ENCODE measurements around the gene CRKL. TPM values are rescaled to one million over a fixed set of nuclear protein-coding genes. Genes with fewer than 3 reads are reported as not detected.
A peak's percentile ranks its signal among the peaks of the same experiment; 100 is the strongest.
"Not testable (repeated sequence)": the region's sequence is repeated elsewhere in the genome, so short reads cannot be mapped to it uniquely, and the experiment has no call there.

CRKL gene
- total and polyA plus RNA-seq, 2 experiments from 2014 or later: 26.7 to 42.5 TPM

GRCh38 chr22:20899827-20900423 is 17.3 kb upstream of the CRKL start:
- Histone ChIP-seq H3K9me2 (ENCODE audit: insufficient read depth) (no peaks in the 10 kb centered on the region), H2AFZ (no peak overlapping the region), H3K36me3 (ENCODE audit: low read depth) (no peaks in the 10 kb centered on the region), H3K4me1 (ENCODE audit: insufficient read depth) (peaks cover 9% of the 10 kb centered on the region), H3K9me3 (ENCODE audit: low read depth) (no peaks in the 10 kb centered on the region), H3K9ac (no peak overlapping the region), H3K4me2 (ENCODE audit: unreplicated experiment) (no peak overlapping the region), H3K27ac (no peak overlapping the region), H3K27me3 (replicated peaks; ENCODE audit: insufficient read depth) (no peaks in the 10 kb centered on the region), H3K4me3 (no peak overlapping the region), H4K20me1 (ENCODE audit: insufficient read depth) (no peaks in the 10 kb centered on the region), H3K79me2 (ENCODE audit: insufficient read depth) (no peaks in the 10 kb centered on the region), H3F3A (ENCODE audit: insufficient read depth) (peaks cover 9% of the 10 kb centered on the region)
- TF ChIP-seq EZH2 (IDR thresholded peaks at IDR 0.05; ENCODE audit: insufficient read depth, poor library complexity, severe bottlenecking) (no peak), EZH2phosphoT487 (IDR thresholded peaks at IDR 0.05; ENCODE audit: insufficient read depth, low read depth) (no peak)
- 67 to 68% methylated on average over 7 of the region's 7 CpGs for WGBS, 2 experiments (ENCODE audit: low coverage in 1 of 2, low lambda C conversion rate in 2 of 2, missing lambda C conversion rate in 2 of 2)
- in situ Hi-C loops (cut with MboI): no loop called here
- DNase-seq: no peak

GRCh38 chr22:20901093-20902033 is 15.8 kb upstream of the CRKL start:
- H3K27ac ChIP-seq; H3K4me2 ChIP-seq (ENCODE audit: unreplicated experiment); H3K27me3 ChIP-seq (replicated peaks; ENCODE audit: insufficient read depth); H3K9ac ChIP-seq; H3K36me3 ChIP-seq (ENCODE audit: low read depth); H4K20me1 ChIP-seq (ENCODE audit: insufficient read depth); H3K79me2 ChIP-seq (ENCODE audit: insufficient read depth); DNase-seq; H3K9me2 ChIP-seq (ENCODE audit: insufficient read depth); H3K4me3 ChIP-seq; H3K9me3 ChIP-seq (ENCODE audit: low read depth); in situ Hi-C loops (cut with MboI); H2AFZ ChIP-seq: not testable (repeated sequence)
- Histone ChIP-seq H3K4me1 (ENCODE audit: insufficient read depth) (peaks cover 24% of the 10 kb centered on the region), H3F3A (ENCODE audit: insufficient read depth) (peaks cover 23% of the 10 kb centered on the region)
- 97% methylated on average over 18 of the region's 18 CpGs for WGBS, 2 experiments (ENCODE audit: low coverage in 1 of 2, low lambda C conversion rate in 2 of 2, missing lambda C conversion rate in 2 of 2)

GRCh38 chr22:20903093-20903492 is 14.1 kb upstream of the CRKL start:
- Histone ChIP-seq H3K9ac (no peak overlapping the region), H3K4me2 (ENCODE audit: unreplicated experiment) (no peak overlapping the region), H3F3A (ENCODE audit: insufficient read depth) (peaks cover 25% of the 10 kb centered on the region), H3K27me3 (replicated peaks; ENCODE audit: insufficient read depth) (no peaks in the 10 kb centered on the region), H3K9me3 (ENCODE audit: low read depth) (no peaks in the 10 kb centered on the region), H3K79me2 (ENCODE audit: insufficient read depth) (no peaks in the 10 kb centered on the region), H3K36me3 (ENCODE audit: low read depth) (no peaks in the 10 kb centered on the region), H3K9me2 (ENCODE audit: insufficient read depth) (no peaks in the 10 kb centered on the region), H3K4me3 (no peak overlapping the region), H3K4me1 (ENCODE audit: insufficient read depth) (peaks cover 24% of the 10 kb centered on the region), H3K27ac (no peak overlapping the region), H2AFZ (no peak overlapping the region), H4K20me1 (ENCODE audit: insufficient read depth) (no peaks in the 10 kb centered on the region)
- no peak for DNase-seq
- WGBS, 2 experiments (ENCODE audit: low coverage in 1 of 2, low lambda C conversion rate in 2 of 2, missing lambda C conversion rate in 2 of 2): 94 to 98% methylated on average over 2 of the region's 2 CpGs
- in situ Hi-C loops (cut with MboI): no loop called here
- TF ChIP-seq EZH2 (IDR thresholded peaks at IDR 0.05; ENCODE audit: insufficient read depth, poor library complexity, severe bottlenecking) (no peak), EZH2phosphoT487 (IDR thresholded peaks at IDR 0.05; ENCODE audit: insufficient read depth, low read depth) (no peak)

- peak overlapping the region; percentile 54 for H3K9ac ChIP-seq
- H3K9me2 ChIP-seq (ENCODE audit: insufficient read depth): no peaks in the 10 kb centered on the region
- peak; percentile 99 for DNase-seq
- TF ChIP-seq EZH2 (IDR thresholded peaks at IDR 0.05; ENCODE audit: insufficient read depth, poor library complexity, severe bottlenecking) (no peak), EZH2phosphoT487 (IDR thresholded peaks at IDR 0.05; ENCODE audit: insufficient read depth, low read depth) (no peak)
- peak overlapping the region; percentile 39 for H3K4me3 ChIP-seq
- in situ Hi-C loops (cut with MboI): no loop called here
- peak overlapping the region; percentile 87 for H3K27ac ChIP-seq
- peak overlapping the region; percentile 44 for H2AFZ ChIP-seq
- H3K4me1 ChIP-seq (ENCODE audit: insufficient read depth): peaks cover 24% of the 10 kb centered on the region
- no peaks in the 10 kb centered on the region for H3K27me3 ChIP-seq (replicated peaks; ENCODE audit: insufficient read depth)
- 40 to 43% methylated on average over 7 of the region's 7 CpGs for WGBS, 2 experiments (ENCODE audit: low coverage in 1 of 2, low lambda C conversion rate in 2 of 2, missing lambda C conversion rate in 2 of 2)
- H3K4me2 ChIP-seq (ENCODE audit: unreplicated experiment): peak overlapping the region; percentile 10
- H3K36me3 ChIP-seq (ENCODE audit: low read depth): no peaks in the 10 kb centered on the region
- peaks cover 25% of the 10 kb centered on the region for H3F3A ChIP-seq (ENCODE audit: insufficient read depth)
- H4K20me1 ChIP-seq (ENCODE audit: insufficient read depth): no peaks in the 10 kb centered on the region
- no peaks in the 10 kb centered on the region for H3K9me3 ChIP-seq (ENCODE audit: low read depth)
- H3K79me2 ChIP-seq (ENCODE audit: insufficient read depth): no peaks in the 10 kb centered on the region
Measured at GRCh38 chr22:20904008-20904979, 12.9 kb upstream of the CRKL start.
